GM12864 (cell line): ENCODE results near the gene PCCB.

Experiments
- DNase-seq: peaks from one replicate; pipeline ENCODE4 v3.0.0-alpha.2; 2011; ENCODE audit warnings: low read depth
- H3K4me3 ChIP-seq: 2 replicates; pipeline ENCODE4 v1.5.1; 2011; ENCODE audit warnings: mild to moderate bottlenecking, low read depth, low read length, control low read depth
- CTCF ChIP-seq: IDR thresholded peaks from 2 replicates; pipeline ENCODE4 v1.5.1; 2011; ENCODE audit warnings: low read depth, mild to moderate bottlenecking, moderate library complexity, low read length, control low read depth, inconsistent platforms; ENCODE audit errors: missing control alignments

The PCCB gene

GRCh38 chr3:136277115-136277514 lies 27.0 kb downstream of the PCCB start:
- no peak for TF ChIP-seq CTCF
- DNase-seq, result no peak
- no peak overlapping the region for H3K4me3 ChIP-seq

GRCh38 chr3:136277634-136278033 lies 27.5 kb downstream of the PCCB start:
- DNase-seq, result no peak
- no peak for TF ChIP-seq CTCF
- H3K4me3 ChIP-seq, result no peak overlapping the region

- DNase-seq, result no peak
- H3K4me3 ChIP-seq, result no peak overlapping the region
- TF ChIP-seq CTCF, result no peak
These were observed 29.0 kb downstream of the PCCB start for GRCh38 chr3:136279092-136279491.

GRCh38 chr3:136280961-136281360 lies 30.8 kb downstream of the PCCB start:
- DNase-seq, result no peak
- no peak overlapping the region for H3K4me3 ChIP-seq
- TF ChIP-seq CTCF, result no peak

- DNase-seq, result no peak
- no peak for TF ChIP-seq CTCF
These were observed 31.9 kb downstream of the PCCB start for GRCh38 chr3:136281966-136282520.

GRCh38 chr3:136283627-136284026 lies 33.5 kb downstream of the PCCB start:
- TF ChIP-seq CTCF, result no peak
- H3K4me3 ChIP-seq, result no peak overlapping the region
- DNase-seq, result no peak

More at GRCh38 chr3:136281966-136282520, 31.9 kb downstream of the PCCB start:
- H3K4me3 ChIP-seq, result no peak overlapping the region

- no peak for TF ChIP-seq CTCF
- H3K4me3 ChIP-seq, result no peak overlapping the region
- DNase-seq, result no peak
These were observed 41.2 kb downstream of the PCCB start for GRCh38 chr3:136291302-136291701.
